ENCODE results near the gene RPTOR.

- TF ChIP-seq POLR2A (IDR thresholded peaks at IDR 0.05) (no peak), CTCF (IDR thresholded peaks at IDR 0.05) (no peak)
Measured at GRCh38 chr17:80725517-80725916, 180.9 kb downstream of the RPTOR start.

Measured in upper lobe of left lung (tissue), 4 donors.